Fibroblast of lung (primary cell): ENCODE measurements around the gene PIWIL4. TPM values are rescaled to one million over a fixed set of nuclear protein-coding genes. Genes with fewer than 3 reads are reported as not detected.
"Not testable (repeated sequence)": the region's sequence is repeated elsewhere in the genome, so short reads cannot be mapped to it uniquely, and the experiment has no call there.

Experiments used
- DNase-seq, 2 donors: peaks; one replicate each; pipeline versions ENCODE4 v3.0.0 to v3.0.0-alpha.2; 2010; ENCODE audit warnings: low read depth in 2 of 2
- H2AFZ ChIP-seq: 2 replicates; pipeline ENCODE4 v1.5.1; 2012; ENCODE audit warnings: low read length, control low read depth, inconsistent platforms
- H3K27ac ChIP-seq: 2 replicates; pipeline ENCODE4 v1.5.1; 2011; ENCODE audit warnings: low read length, control low read depth; ENCODE audit not compliant: insufficient read depth
- H3K27me3 ChIP-seq: 2 replicates; pipeline ENCODE4 v1.5.1; 2011; ENCODE audit warnings: mild to moderate bottlenecking, low read length; ENCODE audit not compliant: control insufficient read depth, insufficient read depth
- H3K36me3 ChIP-seq: 2 replicates; pipeline ENCODE4 v1.5.1; 2011; ENCODE audit warnings: low read length; ENCODE audit not compliant: control insufficient read depth, insufficient read depth
- H3K4me1 ChIP-seq: 2 replicates; pipeline ENCODE4 v1.5.1; 2011; ENCODE audit warnings: low read length; ENCODE audit not compliant: control insufficient read depth, insufficient read depth; ENCODE audit errors: extremely low read depth
- H3K4me2 ChIP-seq: 2 replicates; pipeline ENCODE4 v1.5.1; 2011; ENCODE audit warnings: low read length, control low read depth; ENCODE audit not compliant: insufficient read depth; ENCODE audit errors: extremely low read depth
- H3K4me3 ChIP-seq, 4 experiments: fragments of 200-600 bp in 1 of 4; sonication (generic) in 1 of 4; replicated peaks in 1 of 4; 2 replicates each; pipeline ENCODE4 v1.5.1; 2011 to 2016; ENCODE audit warnings: low read length in 4 of 4, low read depth in 3 of 4, mild to moderate bottlenecking in 3 of 4, control low read depth in 2 of 4, inconsistent platforms in 1 of 4, mixed read lengths in 1 of 4; ENCODE audit not compliant: insufficient read depth in 1 of 4; ENCODE audit errors: control extremely low read depth in 1 of 4
- H3K79me2 ChIP-seq: 2 replicates; pipeline ENCODE4 v1.5.1; 2012; ENCODE audit warnings: mild to moderate bottlenecking, low read length, inconsistent platforms; ENCODE audit not compliant: control insufficient read depth, insufficient read depth
- H3K9ac ChIP-seq: 2 replicates; pipeline ENCODE4 v1.5.1; 2011; ENCODE audit warnings: mild to moderate bottlenecking, low read length, control low read depth; ENCODE audit not compliant: insufficient read depth
- H3K9me3 ChIP-seq: 2 replicates; pipeline ENCODE4 v1.5.1; 2012; ENCODE audit warnings: low read depth, low read length; ENCODE audit not compliant: control insufficient read depth, insufficient read depth
- H4K20me1 ChIP-seq: 2 replicates; pipeline ENCODE4 v1.5.1; 2011; ENCODE audit warnings: low read length; ENCODE audit not compliant: control insufficient read depth, insufficient read depth; ENCODE audit errors: extremely low read depth
- CTCF ChIP-seq, 2 donors: IDR thresholded peaks in 1 of 2; conservative IDR thresholded peaks in 1 of 2; 1 replicate in 1 of 2; 2 replicates in 1 of 2; pipeline ENCODE4 v1.5.1; 2011 to 2012; ENCODE audit warnings: low read length in 2 of 2, control low read depth in 1 of 2, inconsistent platforms in 1 of 2, low read depth in 1 of 2, mild to moderate bottlenecking in 1 of 2
- EZH2 ChIP-seq: IDR thresholded peaks from 2 replicates; pipeline ENCODE4 v1.5.1; 2012; ENCODE audit warnings: low read length, control low read depth, mild to moderate bottlenecking; ENCODE audit errors: missing control alignments
- polyA plus RNA-seq, 2 donors: library from polyadenylated mRNA; depleted of rRNA in 1 of 2; stranded (reverse) in 1 of 2; unstranded in 1 of 2; fragments of >200 nt; gene quantifications; 2 replicates each; pipeline ENCODE4 v1.2.1, GENCODE V29; 2011 to 2012; ENCODE audit warnings: missing spikeins in 1 of 2
- total RNA-seq: library from RNA; depleted of rRNA; stranded (reverse); fragments of >200 nt; gene quantifications from 2 replicates; pipeline ENCODE4 v1.2.1, GENCODE V29; 2014

Gene PIWIL4
- total and polyA plus RNA-seq, 2 donors (not counting 1 experiment from before 2014, with no cell fraction given) = 1.2 to 3.3 TPM

- no peaks in the 10 kb centered on the region for H3K27me3 ChIP-seq
- no peak for TF ChIP-seq EZH2
- no peak overlapping the region for H2AFZ ChIP-seq
- no peaks in the 10 kb centered on the region for H3K9me3 ChIP-seq
- DNase-seq = peak in 1 of 2 donors; percentile 3
- H3K4me1 ChIP-seq = no peaks in the 10 kb centered on the region
- no peaks in the 10 kb centered on the region for H4K20me1 ChIP-seq
- no peak overlapping the region for H3K9ac ChIP-seq
- no peak overlapping the region for H3K4me2 ChIP-seq
- H3K36me3 ChIP-seq = no peaks in the 10 kb centered on the region
- H3K79me2 ChIP-seq = no peaks in the 10 kb centered on the region
- H3K27ac ChIP-seq = no peak overlapping the region
- no peak overlapping the region for H3K4me3 ChIP-seq
Measured at GRCh38 chr11:94604482-94604881, 37.3 kb downstream of the PIWIL4 start.

GRCh38 chr11:94613120-94613519 is 46.0 kb downstream of the PIWIL4 start:
- Histone ChIP-seq H3K27me3 (no peaks in the 10 kb centered on the region), H3K4me1 (no peaks in the 10 kb centered on the region), H3K9me3 (no peaks in the 10 kb centered on the region), H3K4me2 (no peak overlapping the region), H2AFZ (no peak overlapping the region), H3K9ac (no peak overlapping the region), H4K20me1 (no peaks in the 10 kb centered on the region), H3K79me2 (no peaks in the 10 kb centered on the region), H3K4me3 (no peak overlapping the region), H3K36me3 (no peaks in the 10 kb centered on the region), H3K27ac (no peak overlapping the region)
- DNase-seq = no peak
- TF ChIP-seq CTCF (conservative IDR thresholded peaks at IDR 0.05 in 1 of 2, IDR thresholded peaks at IDR 0.05 in 1 of 2; ENCODE audit: low read depth in 1 of 2, low read length in 2 of 2) (no peak), EZH2 (no peak)

GRCh38 chr11:94623120-94623735 is 56.1 kb downstream of the PIWIL4 start:
- no peak overlapping the region for H3K4me2 ChIP-seq
- H4K20me1 ChIP-seq = no peaks in the 10 kb centered on the region
- H3K9ac ChIP-seq = no peak overlapping the region
- peak; percentile 70 to 79 for DNase-seq
- H3K79me2 ChIP-seq = no peaks in the 10 kb centered on the region
- no peak overlapping the region for H3K27ac ChIP-seq
- no peaks in the 10 kb centered on the region for H3K27me3 ChIP-seq
- no peak overlapping the region for H3K4me3 ChIP-seq
- H3K36me3 ChIP-seq = no peaks in the 10 kb centered on the region
- no peaks in the 10 kb centered on the region for H3K4me1 ChIP-seq
- no peak overlapping the region for H2AFZ ChIP-seq
- TF ChIP-seq CTCF (conservative IDR thresholded peaks at IDR 0.05 in 1 of 2, IDR thresholded peaks at IDR 0.05 in 1 of 2; ENCODE audit: low read depth in 1 of 2, low read length in 2 of 2) = peak; percentile 78 to 87
- TF ChIP-seq EZH2 = no peak
- H3K9me3 ChIP-seq = no peaks in the 10 kb centered on the region

GRCh38 chr11:94625422-94625821 is 58.3 kb downstream of the PIWIL4 start:
- not testable (repeated sequence) for H3K4me3 ChIP-seq, H3K79me2 ChIP-seq, H3K4me2 ChIP-seq, H3K9ac ChIP-seq, DNase-seq, H2AFZ ChIP-seq, H3K27me3 ChIP-seq, H4K20me1 ChIP-seq, H3K9me3 ChIP-seq, H3K36me3 ChIP-seq, H3K27ac ChIP-seq, H3K4me1 ChIP-seq

GRCh38 chr11:94627003-94627560 is 59.9 kb downstream of the PIWIL4 start:
- H3K4me1 ChIP-seq, H3K9ac ChIP-seq, H3K79me2 ChIP-seq, H3K27ac ChIP-seq, H3K27me3 ChIP-seq, H3K4me3 ChIP-seq, H4K20me1 ChIP-seq, H2AFZ ChIP-seq, H3K4me2 ChIP-seq, H3K36me3 ChIP-seq, DNase-seq, H3K9me3 ChIP-seq: not testable (repeated sequence)
